Ammon's horn (tissue), 1 donor: ENCODE data around the gene TBC1D5.
A peak's percentile ranks its signal among the peaks of the same experiment; 100 is the strongest.

Experiments
- DNase-seq: peaks from one replicate; pipeline ENCODE4 v3.0.0-alpha.2; 2016; ENCODE audit warnings: low spot score

Gene TBC1D5

GRCh38 chr3:17179381-17180205 lies 562.8 kb downstream of the TBC1D5 start:
- DNase-seq: peak; percentile 45

DNA sequence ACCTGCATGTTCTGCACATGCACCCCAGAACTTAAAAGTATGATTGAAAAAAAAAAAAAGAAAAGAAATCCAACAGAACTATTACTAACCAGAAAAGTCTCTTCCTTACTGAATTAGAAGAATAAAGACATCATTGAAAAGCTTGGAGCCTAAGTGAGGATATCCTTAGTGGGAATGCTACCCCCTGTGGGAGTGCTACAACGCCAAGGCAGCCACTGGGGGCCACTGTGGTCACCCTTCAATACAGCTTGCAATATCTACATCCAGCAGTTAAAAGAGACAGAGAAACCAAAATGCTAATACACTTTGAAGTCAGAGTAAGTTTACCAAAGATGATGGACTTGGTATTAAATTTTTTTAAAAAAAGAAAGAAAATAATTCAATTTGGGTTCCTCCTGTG lies 565.7 kb downstream of the TBC1D5 start:
- DNase-seq: no peak

DNA sequence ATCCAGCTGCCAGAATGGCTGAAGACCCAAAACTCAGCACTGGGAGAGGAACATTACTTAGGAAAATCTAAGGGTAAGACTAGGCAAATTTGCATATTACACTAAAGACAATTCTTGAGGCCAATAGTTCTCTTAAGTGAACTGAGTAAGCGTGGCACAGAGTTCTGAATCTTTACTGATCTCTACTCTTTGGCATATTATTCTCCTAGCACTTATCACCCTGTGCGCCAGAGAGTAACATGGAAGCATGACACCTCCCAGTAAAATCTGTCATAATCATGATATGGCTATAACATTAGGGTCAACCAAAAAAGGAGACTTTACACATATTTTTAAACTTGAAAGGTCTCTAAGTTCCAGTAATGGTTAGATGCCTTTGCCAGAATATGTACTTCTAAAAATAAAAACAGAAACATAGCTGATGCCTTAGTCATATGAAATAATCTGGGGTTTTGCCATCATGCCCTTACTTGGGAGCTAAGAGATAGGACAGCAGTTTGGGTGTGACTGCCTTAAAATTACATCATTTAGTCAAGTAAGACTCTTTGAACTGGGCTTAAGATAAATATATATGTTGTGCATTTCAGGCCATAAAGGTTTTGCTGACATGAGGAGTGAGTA lies 567.1 kb downstream of the TBC1D5 start:
- no peak for DNase-seq

- DNase-seq: no peak
These were observed 576.1 kb downstream of the TBC1D5 start for GRCh38 chr3:17166369-17166768.

- no peak for DNase-seq
These were observed 580.3 kb downstream of the TBC1D5 start for GRCh38 chr3:17162116-17162515.

- no peak for DNase-seq
These were observed 581.8 kb downstream of the TBC1D5 start for GRCh38 chr3:17160597-17160996.

GRCh38 chr3:17158941-17159682 lies 583.3 kb downstream of the TBC1D5 start:
- no peak for DNase-seq

- no peak for DNase-seq
These were observed 584.7 kb downstream of the TBC1D5 start for GRCh38 chr3:17157713-17158112.

GRCh38 chr3:17156864-17157263 lies 585.6 kb downstream of the TBC1D5 start:
- DNase-seq: no peak

- no peak for DNase-seq
These were observed 586.5 kb downstream of the TBC1D5 start for GRCh38 chr3:17155951-17156350.

DNA sequence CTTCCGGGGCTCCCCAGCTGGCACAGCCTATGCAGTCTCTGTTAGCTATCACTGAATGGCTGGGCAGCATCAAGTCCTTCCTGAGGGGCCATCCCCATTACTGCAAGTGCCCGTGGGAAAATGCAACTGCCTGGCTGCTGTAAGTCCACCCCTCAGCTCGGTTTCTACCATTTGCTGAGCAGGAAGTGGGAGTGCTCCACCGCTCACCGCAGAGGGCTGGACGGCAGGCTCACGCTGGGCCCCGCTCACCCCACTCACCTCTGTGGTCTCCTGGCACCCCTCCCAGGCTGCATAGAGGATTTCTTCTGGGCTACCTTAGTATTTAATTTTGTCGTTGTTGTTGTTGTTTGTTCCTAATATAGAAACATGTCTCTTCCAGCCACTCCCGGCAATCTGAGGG lies 587.5 kb downstream of the TBC1D5 start:
- no peak for DNase-seq

DNA sequence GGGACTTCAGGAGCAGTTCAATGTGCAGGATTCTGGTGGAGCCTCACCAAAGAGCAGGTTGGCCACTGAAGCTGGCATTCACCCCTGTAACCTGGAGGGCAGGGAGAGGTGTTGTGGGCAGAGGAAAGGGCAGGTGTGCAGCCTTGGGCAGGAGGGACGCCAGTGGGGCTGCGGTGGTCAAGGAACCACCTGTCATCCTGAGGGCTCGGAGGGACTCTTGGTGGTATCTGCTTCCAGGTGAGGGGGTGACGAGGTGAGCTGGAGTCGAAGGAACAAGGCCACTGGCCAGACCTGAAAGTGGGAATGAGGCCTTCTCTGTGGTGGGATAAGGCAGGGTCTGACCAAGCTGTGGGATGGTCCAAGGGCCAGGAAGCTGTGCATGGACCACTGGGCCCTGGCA lies 588.2 kb downstream of the TBC1D5 start:
- no peak for DNase-seq

GRCh38 chr3:17153209-17153608 lies 589.2 kb downstream of the TBC1D5 start:
- no peak for DNase-seq

- DNase-seq: no peak
These were observed 590.6 kb downstream of the TBC1D5 start for GRCh38 chr3:17151598-17152373.

DNA sequence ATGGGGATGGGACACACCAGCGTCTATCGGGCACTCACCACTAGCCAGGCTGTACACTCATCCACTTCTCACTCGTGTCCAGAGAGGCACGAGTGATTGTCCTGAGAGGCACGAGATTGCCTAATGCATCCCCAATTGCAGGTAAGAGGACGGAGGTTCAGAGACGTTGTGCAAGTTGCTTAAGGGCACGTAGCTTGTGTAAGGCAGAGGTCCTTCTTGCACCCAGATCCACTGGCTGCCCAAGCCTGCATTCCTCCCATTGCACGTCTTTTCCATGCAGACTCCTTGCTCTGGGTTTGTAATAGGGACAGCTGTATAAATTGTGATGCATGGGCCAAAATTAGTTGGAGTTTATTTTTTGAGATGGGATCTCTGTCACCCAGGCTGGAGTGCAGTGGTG lies 593.4 kb downstream of the TBC1D5 start:
- DNase-seq: no peak

GRCh38 chr3:17144665-17144993 lies 597.8 kb downstream of the TBC1D5 start:
- no peak for DNase-seq

GRCh38 chr3:17143893-17144664 lies 598.4 kb downstream of the TBC1D5 start:
- DNase-seq: no peak

DNA sequence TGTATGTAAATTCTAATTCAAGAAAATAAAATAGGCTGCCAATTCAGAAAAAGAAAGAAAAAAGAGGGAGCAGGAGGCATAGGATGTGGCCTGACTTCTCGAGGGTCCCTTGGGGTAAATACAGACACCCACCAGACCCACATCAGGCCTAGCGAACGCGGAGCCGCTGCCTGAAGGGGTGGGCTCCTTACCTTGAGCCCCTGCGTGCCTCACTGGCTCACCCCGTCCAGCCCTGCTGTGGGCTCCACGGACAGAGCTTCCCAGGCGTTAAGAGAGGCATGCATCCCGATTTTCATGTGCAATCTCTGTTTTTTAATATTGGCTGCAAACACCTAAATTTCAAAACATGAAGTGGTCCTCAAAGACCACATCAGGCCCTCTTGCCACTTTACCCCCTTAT lies 599.9 kb downstream of the TBC1D5 start:
- no peak for DNase-seq

- DNase-seq: no peak
These were observed 600.7 kb downstream of the TBC1D5 start for GRCh38 chr3:17141699-17142098.

DNA sequence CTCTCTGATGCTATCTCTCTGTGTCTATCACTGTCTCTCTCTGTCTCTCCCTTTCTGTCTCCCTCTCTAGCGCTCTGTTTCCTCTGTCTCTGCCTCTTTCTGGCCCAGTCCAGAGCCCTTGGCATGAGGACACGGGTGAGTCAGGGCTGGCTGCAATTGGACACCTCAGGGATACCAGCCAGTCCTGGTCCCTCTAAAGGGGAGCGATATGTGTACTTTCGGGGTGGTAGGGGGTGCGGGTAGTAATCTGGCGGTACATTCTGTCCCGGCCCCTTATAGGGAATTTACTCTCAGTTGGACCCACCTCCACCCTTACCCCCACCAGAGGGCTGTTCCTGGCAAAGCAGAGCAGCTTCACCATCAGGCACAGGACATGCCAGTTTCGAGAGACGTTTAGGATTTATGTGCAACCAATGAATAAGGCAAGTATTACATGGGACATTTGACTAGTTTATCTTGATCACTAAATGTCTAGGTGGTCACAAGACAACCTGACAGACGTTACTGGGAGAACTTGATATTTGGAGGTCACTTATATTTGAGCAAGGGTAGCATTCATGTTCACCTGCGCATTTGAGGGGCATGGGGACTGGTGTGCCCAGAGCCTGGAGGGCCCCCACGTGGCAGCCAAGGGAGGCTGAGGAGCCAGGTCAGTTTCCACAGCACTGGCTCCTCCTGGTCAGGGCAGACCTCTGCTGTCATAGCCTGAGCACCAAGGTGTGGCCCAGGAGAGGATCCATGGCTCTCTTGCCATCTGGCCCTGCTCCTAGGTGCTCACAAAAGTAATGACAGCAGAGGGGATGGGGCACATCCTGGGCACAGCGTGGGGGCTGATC lies 601.5 kb downstream of the TBC1D5 start:
- DNase-seq: no peak
